IMR-90 (cell line): Measurements from ENCODE around the gene PATJ. TPM values are rescaled to one million over a fixed set of nuclear protein-coding genes. Genes with fewer than 3 reads are reported as not detected.

Source experiments
- ATAC-seq: fragments of 200-7000 bp; cut with Tn5 transposase; 2 replicates; pipeline ENCODE4 v1.9.1; 2020; ENCODE audit warnings: low read depth, mild to moderate bottlenecking, moderate library complexity
- BruUV-seq: library from RNA; stranded (reverse); fragments of 400-500 nt; replicated peaks from 2 replicates; lab custom pipeline; 2021; lab: Mats Ljungman, UMichigan
- CTCF ChIA-PET: fragments of 300-600 bp; formaldehyde crosslinking; extraction: SDS; loops from one replicate; lab custom pipeline; 2021; ENCODE audit warnings: antibody characterized with exemption; lab: Yijun Ruan, JAX
- POLR2A ChIA-PET: fragments of 300-600 bp; sonication (Branson Sonifier 250); formaldehyde crosslinking; loops from one replicate; lab custom pipeline; 2022; ENCODE audit warnings: antibody characterized with exemption; ENCODE audit not compliant: unreplicated experiment; lab: Charles Lee
- DNase-seq: peaks from one replicate; pipeline ENCODE4 v3.0.0; 2013
- H2AFZ ChIP-seq: replicated peaks from 2 replicates; pipeline ENCODE3; 2013; ENCODE audit warnings: low read length, mild to moderate bottlenecking; ENCODE audit not compliant: poor library complexity
- H2AK5ac ChIP-seq: 2 replicates; pipeline ENCODE4 v1.6.1; 2013; ENCODE audit warnings: low read depth, low read length, inconsistent platforms
- H2AK9ac ChIP-seq: replicated peaks from 2 replicates; pipeline ENCODE3; 2013; ENCODE audit warnings: mild to moderate bottlenecking, low read depth, low read length, moderate library complexity; ENCODE audit not compliant: poor library complexity
- H2BK120ac ChIP-seq: 2 replicates; pipeline ENCODE4 v1.6.1; 2013; ENCODE audit warnings: low read depth, low read length, inconsistent platforms
- H2BK15ac ChIP-seq: 3 replicates; pipeline ENCODE4 v1.6.1; 2013; ENCODE audit warnings: low read depth, low read length, inconsistent platforms
- H2BK20ac ChIP-seq: 2 replicates; pipeline ENCODE4 v1.6.1; 2013; ENCODE audit warnings: low read depth, mild to moderate bottlenecking, inconsistent platforms, low read length, moderate library complexity
- H2BK5ac ChIP-seq: 2 replicates; pipeline ENCODE4 v1.6.1; 2013; ENCODE audit warnings: mild to moderate bottlenecking, low read depth, low read length, inconsistent platforms; ENCODE audit not compliant: poor library complexity, severe bottlenecking
- H3K14ac ChIP-seq: replicated peaks from 2 replicates; pipeline ENCODE4 v1.6.1; 2013; ENCODE audit warnings: low read depth, low read length, inconsistent platforms
- H3K18ac ChIP-seq: 2 replicates; pipeline ENCODE4 v1.6.1; 2013; ENCODE audit warnings: low read depth, low read length, control low read depth
- H3K23ac ChIP-seq: 2 replicates; pipeline ENCODE4 v1.6.1; 2013; ENCODE audit warnings: low read depth, low read length, inconsistent platforms
- H3K27ac ChIP-seq: 2 replicates; pipeline ENCODE4 v1.5.1; 2013; ENCODE audit warnings: mild to moderate bottlenecking, control low read depth, low read length; ENCODE audit not compliant: insufficient read depth
- H3K27me3 ChIP-seq: 2 replicates; pipeline ENCODE4 v1.6.1; 2013; ENCODE audit warnings: low read length; ENCODE audit not compliant: control insufficient read depth, insufficient read depth
- H3K36me3 ChIP-seq: 2 replicates; pipeline ENCODE4 v1.6.1; 2013; ENCODE audit warnings: low read length, mixed read lengths; ENCODE audit not compliant: control insufficient read depth, insufficient read depth
- H3K4ac ChIP-seq: 2 replicates; pipeline ENCODE4 v1.6.1; 2013; ENCODE audit warnings: low read depth, low read length, inconsistent platforms
- H3K4me1 ChIP-seq: 2 replicates; pipeline ENCODE4 v1.6.1; 2013; ENCODE audit warnings: low read length, mixed read lengths; ENCODE audit not compliant: control insufficient read depth, insufficient read depth
- H3K4me2 ChIP-seq: 2 replicates; pipeline ENCODE4 v1.6.1; 2013; ENCODE audit warnings: low read depth, mild to moderate bottlenecking, control low read depth, low read length, moderate library complexity
- H3K4me3 ChIP-seq: 2 replicates; pipeline ENCODE4 v1.5.1; 2013; ENCODE audit warnings: low read depth, mild to moderate bottlenecking, control low read depth, low read length, moderate library complexity; ENCODE audit not compliant: insufficient read depth
- H3K56ac ChIP-seq: 2 replicates; pipeline ENCODE4 v1.6.1; 2013; ENCODE audit warnings: low read length, inconsistent platforms; ENCODE audit not compliant: insufficient read depth; ENCODE audit errors: extremely low read depth
- H3K79me1 ChIP-seq, 2 experiments: 2 replicates each; pipeline ENCODE4 v1.6.1; 2013; ENCODE audit warnings: low read length in 2 of 2, inconsistent platforms in 1 of 2, low read depth in 1 of 2
- H3K9ac ChIP-seq: 2 replicates; pipeline ENCODE4 v1.6.1; 2013; ENCODE audit warnings: low read depth, low read length, control low read depth
- H3K9me1 ChIP-seq: 2 replicates; pipeline ENCODE4 v1.6.1; 2013; ENCODE audit warnings: low read length, inconsistent platforms; ENCODE audit not compliant: insufficient read depth
- H3K9me3 ChIP-seq: 2 replicates; pipeline ENCODE4 v1.6.1; 2013; ENCODE audit warnings: low read length; ENCODE audit not compliant: control insufficient read depth, insufficient read depth
- H4K20me1 ChIP-seq: 2 replicates; pipeline ENCODE4 v1.6.1; 2013; ENCODE audit warnings: low read length, inconsistent platforms; ENCODE audit not compliant: insufficient read depth
- H4K5ac ChIP-seq: 2 replicates; pipeline ENCODE4 v1.6.1; 2013; ENCODE audit warnings: mild to moderate bottlenecking, low read depth, low read length, control low read depth
- H4K8ac ChIP-seq, 2 experiments: 2 replicates each; pipeline ENCODE4 v1.6.1; 2013; ENCODE audit warnings: low read depth in 2 of 2, low read length in 2 of 2, control low read depth in 1 of 2, inconsistent platforms in 1 of 2
- H4K91ac ChIP-seq: 2 replicates; pipeline ENCODE4 v1.6.1; 2013; ENCODE audit warnings: low read depth, low read length, inconsistent platforms; ENCODE audit not compliant: insufficient read depth
- SMC3 ChIP-seq: fragments of 150-350 bp; IDR thresholded peaks from 2 replicates; pipeline ENCODE4 v1.6.1; 2016; ENCODE audit warnings: low read depth, mild to moderate bottlenecking, antibody characterized with exemption, low read length, moderate library complexity
- USF2 ChIP-seq: fragments of 150-350 bp; IDR thresholded peaks from 2 replicates; pipeline ENCODE4 v1.6.1; 2017; ENCODE audit warnings: mild to moderate bottlenecking, antibody characterized with exemption, low read length, low read depth
- WGBS, 2 experiments: methylation state at CpG; one replicate each; pipeline versions ENCODE4 v1.1.5 to v1.1.7; 2013; ENCODE audit warnings: missing lambda C conversion rate in 2 of 2; ENCODE audit not compliant: insufficient read length in 1 of 2; ENCODE audit errors: extremely low coverage in 2 of 2; 5-methylcytosine and 5-hydroxymethylcytosine counted together
- dilution Hi-C: fragments of 300-500 bp; cut with HindIII; formaldehyde crosslinking; loops from one replicate; pipeline ENCODE4 v1.14.3; 2018; ENCODE audit warnings: low sequenced_read_pairs; ENCODE audit not compliant: unreplicated experiment
- in situ Hi-C: fragments of 300-500 bp; cut with MboI; formaldehyde crosslinking; loops from 3 replicates; pipeline ENCODE4 v1.14.3; 2019; ENCODE audit warnings: low sequenced_read_pairs, inconsistent platforms, mixed read lengths
- intact Hi-C: fragments of 100-400 bp; cut with micrococcal nuclease; formaldehyde crosslinking; loops from 2 replicates; pipeline ENCODE4 v1.10.0; 2022
- polyA plus RNA-seq, 3 experiments: library from polyadenylated mRNA; depleted of rRNA; stranded (reverse); fragments of >200 nt; gene quantifications; 2 replicates each; pipeline ENCODE4 v1.2.3, GENCODE V29; 2012; ENCODE audit warnings: low replicate concordance in 1 of 3
- total RNA-seq: library from RNA; depleted of rRNA; stranded (reverse); fragments of >200 nt; gene quantifications from 2 replicates; pipeline ENCODE4 v1.2.3, GENCODE V29; 2012

Gene PATJ
- total and polyA plus RNA-seq, 2 of the 4 experiments (the other 2 are of a cell fraction), result 2.0 to 3.4 TPM

DNA sequence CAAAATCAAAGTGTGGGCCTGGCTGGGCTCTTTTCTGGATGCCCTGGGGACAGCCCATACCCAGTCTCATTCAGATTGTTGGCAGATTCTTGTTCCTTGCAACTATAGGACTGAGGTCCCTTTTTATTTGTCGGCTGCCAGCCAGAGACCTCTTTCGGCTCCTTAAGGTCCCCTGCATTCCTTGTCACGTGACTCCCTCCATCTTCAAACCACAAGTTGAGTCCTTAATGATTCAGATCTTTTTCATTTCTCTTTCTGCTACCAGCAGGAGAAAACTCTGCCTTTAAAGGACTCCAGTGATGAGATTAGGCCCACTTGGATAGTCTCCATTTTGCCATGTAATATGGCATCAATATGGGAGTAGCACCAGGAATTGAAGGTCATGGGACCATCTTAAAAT is 48.6 kb downstream of the PATJ start:
- in situ Hi-C loops, result no loop called here
- ChIA-PET POLR2A (no interaction called here), CTCF (no interaction called here)
- Histone ChIP-seq H4K5ac (no peak overlapping the region), H3K14ac (no peak overlapping the region), H4K8ac (no peak overlapping the region), H4K20me1 (no peaks in the 10 kb centered on the region), H2BK120ac (no peak overlapping the region), H2BK5ac (no peak overlapping the region), H3K4me3 (no peak overlapping the region), H3K36me3 (no peaks in the 10 kb centered on the region), H2BK20ac (no peak overlapping the region), H2BK15ac (no peak overlapping the region), H3K56ac (no peak overlapping the region), H2AK5ac (no peak overlapping the region), H3K27ac (no peak overlapping the region), H3K4ac (no peak overlapping the region), H2AFZ (no peak overlapping the region), H3K23ac (no peak overlapping the region), H3K4me2 (no peak overlapping the region), H3K18ac (no peak overlapping the region), H3K9me3 (no peaks in the 10 kb centered on the region), H4K91ac (no peak overlapping the region), H3K9ac (no peak overlapping the region), H3K9me1 (no peaks in the 10 kb centered on the region), H3K27me3 (no peaks in the 10 kb centered on the region), H2AK9ac (no peak overlapping the region), H3K79me1 (no peaks in the 10 kb centered on the region), H3K4me1 (no peaks in the 10 kb centered on the region)
- intact Hi-C loops, result no loop called here
- no peak for TF ChIP-seq SMC3
- TF ChIP-seq USF2, result 0 out of 2 replicates have a peak, but pooled peaks have one; percentile 7
- WGBS, 2 experiments, result no CpG with 5 or more reads among the region's 3 CpGs
- ATAC-seq, result no peak
- DNase-seq, result no peak
- no TSS peak for BruUV-seq
- dilution Hi-C loops, result no loop called here
